GM10248 (cell line): Measurements from ENCODE around the gene SLC6A3.

Source experiments
- CTCF ChIA-PET: fragments of 300-600 bp; sonication (Branson Sonifier 250); formaldehyde crosslinking; extraction: SDS; loops from one replicate; lab custom pipeline; 2021; ENCODE audit warnings: antibody characterized with exemption; lab: Yijun Ruan, JAX
- POLR2A ChIA-PET: fragments of 350-650 bp; sonication (Branson Sonifier 250); formaldehyde crosslinking; extraction: SDS; loops from one replicate; lab custom pipeline; 2020; ENCODE audit warnings: antibody characterized with exemption; lab: Yijun Ruan, JAX
- DNase-seq: peaks from one replicate; pipeline ENCODE4 v3.0.0; 2012; ENCODE audit errors: extremely low spot score
- TF ChIP-seq, protein P1 (sequence below): IDR thresholded peaks from 2 replicates; pipeline ENCODE4 v1.5.1; 2012; ENCODE audit warnings: mild to moderate bottlenecking, low read depth; ENCODE audit errors: extremely low read depth, missing control alignments, control extremely low read depth

Gene SLC6A3

DNA sequence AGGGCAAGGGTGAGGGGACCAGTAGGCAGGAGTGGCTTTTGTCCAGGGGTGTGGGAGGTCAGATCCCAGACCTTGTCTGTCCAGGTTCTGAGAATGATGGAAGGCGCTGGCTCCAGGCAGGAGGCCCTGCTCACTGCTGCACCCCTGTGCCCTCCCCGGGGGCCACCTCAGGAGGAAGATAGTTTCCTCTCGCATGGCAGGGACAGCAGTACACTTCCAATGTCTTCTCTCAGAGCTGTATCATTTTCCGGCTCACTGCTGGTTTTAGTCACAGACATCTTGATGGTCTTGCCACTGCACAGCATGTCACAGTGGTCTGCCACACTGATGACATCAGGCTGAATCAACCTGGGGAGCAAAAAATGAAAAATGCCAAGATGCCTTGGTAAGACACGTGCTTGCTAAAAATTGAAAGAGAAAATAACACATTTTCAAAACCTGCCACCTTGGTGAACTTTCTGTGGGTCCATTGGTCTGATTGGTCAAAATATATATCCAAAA lies 3.3 kb upstream of the SLC6A3 start:
- ChIA-PET POLR2A (no interaction called here), CTCF (interaction anchor here (2.2 kb wide), 1 partner anchor 68 kb away, joined by 5 read pairs; no protein-coding TSS in a partner anchor)
- TF ChIP-seq, protein P1, sequence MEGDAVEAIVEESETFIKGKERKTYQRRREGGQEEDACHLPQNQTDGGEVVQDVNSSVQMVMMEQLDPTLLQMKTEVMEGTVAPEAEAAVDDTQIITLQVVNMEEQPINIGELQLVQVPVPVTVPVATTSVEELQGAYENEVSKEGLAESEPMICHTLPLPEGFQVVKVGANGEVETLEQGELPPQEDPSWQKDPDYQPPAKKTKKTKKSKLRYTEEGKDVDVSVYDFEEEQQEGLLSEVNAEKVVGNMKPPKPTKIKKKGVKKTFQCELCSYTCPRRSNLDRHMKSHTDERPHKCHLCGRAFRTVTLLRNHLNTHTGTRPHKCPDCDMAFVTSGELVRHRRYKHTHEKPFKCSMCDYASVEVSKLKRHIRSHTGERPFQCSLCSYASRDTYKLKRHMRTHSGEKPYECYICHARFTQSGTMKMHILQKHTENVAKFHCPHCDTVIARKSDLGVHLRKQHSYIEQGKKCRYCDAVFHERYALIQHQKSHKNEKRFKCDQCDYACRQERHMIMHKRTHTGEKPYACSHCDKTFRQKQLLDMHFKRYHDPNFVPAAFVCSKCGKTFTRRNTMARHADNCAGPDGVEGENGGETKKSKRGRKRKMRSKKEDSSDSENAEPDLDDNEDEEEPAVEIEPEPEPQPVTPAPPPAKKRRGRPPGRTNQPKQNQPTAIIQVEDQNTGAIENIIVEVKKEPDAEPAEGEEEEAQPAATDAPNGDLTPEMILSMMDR: no peak
- DNase-seq: no peak

DNA sequence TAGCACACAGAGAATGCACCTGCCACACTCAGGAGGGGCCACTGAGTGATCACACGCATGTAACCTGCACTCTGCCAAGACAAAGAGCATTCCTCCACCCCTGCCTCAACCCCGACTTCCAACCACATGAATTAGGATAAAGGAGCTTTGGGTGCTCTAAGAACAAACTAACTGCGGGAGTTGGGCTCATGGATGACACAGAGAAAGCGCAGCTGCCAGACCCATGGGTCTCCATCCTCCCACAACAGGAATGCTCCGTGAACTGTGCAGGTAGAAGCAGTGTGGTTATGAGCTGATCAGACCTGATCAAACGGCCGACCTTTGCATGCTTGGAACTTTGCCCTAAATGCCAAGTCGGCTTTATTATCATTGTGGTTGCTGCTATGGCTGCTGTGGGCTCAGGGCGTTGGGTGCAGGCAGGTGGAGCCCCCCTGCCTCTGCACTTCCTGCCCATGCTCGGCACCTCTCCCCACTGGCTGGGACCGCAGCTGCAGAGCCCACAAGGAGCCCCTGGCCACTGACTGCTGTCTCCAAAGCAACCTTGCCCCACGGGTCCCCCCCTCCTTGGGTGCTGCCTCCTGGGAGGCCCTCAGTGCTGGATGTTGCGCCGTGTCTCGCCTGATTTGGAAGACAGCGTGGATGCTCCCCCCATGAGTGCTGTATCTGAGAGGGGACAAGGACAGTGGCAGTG lies 2.6 kb upstream of the SLC6A3 start:
- CTCF ChIA-PET: interaction anchor here (2.2 kb wide), 1 partner anchor 68 kb away, joined by 5 read pairs; no protein-coding TSS in a partner anchor
- POLR2A ChIA-PET: no interaction called here
- no peak for DNase-seq
- TF ChIP-seq, protein P1: no peak

DNA sequence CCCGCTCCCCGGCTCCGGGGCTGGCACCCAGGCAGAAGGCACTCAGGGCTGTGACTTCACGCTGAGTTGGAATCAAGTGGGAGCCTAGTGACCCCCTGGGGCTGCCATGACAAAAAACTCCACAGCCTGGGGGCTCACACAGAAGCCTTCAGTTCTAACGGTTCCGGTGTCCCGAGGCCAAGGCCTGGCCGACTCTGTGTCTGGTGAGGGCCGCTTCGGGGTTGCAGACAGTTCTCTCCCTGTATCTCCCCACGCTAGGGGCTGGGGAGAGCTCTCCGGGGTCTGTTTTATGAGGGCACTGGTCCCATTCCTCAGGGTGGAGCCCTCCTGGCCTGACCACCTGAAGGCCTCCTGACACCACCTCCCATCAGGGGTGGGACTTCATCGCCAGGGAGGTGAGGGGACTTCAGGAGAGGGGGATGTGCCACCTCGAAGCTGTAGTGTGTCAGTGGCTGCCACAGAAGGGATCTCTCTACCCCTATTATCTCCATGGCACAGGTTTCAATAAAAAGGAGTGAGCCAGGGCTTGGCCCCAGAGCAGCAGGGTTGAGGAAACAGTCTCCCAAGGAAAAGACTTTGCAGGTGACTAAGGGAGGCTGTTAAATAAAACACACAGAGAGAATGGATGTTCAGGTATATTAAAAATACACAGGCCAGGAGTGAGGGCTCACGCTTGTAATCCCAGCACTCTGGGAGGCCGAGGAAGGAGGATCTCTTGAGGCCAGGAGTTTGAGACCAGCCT lies 1.5 kb upstream of the SLC6A3 start:
- DNase-seq: no peak
- ChIA-PET POLR2A (no interaction called here), CTCF (no interaction called here)
- TF ChIP-seq, protein P1: no peak

DNA sequence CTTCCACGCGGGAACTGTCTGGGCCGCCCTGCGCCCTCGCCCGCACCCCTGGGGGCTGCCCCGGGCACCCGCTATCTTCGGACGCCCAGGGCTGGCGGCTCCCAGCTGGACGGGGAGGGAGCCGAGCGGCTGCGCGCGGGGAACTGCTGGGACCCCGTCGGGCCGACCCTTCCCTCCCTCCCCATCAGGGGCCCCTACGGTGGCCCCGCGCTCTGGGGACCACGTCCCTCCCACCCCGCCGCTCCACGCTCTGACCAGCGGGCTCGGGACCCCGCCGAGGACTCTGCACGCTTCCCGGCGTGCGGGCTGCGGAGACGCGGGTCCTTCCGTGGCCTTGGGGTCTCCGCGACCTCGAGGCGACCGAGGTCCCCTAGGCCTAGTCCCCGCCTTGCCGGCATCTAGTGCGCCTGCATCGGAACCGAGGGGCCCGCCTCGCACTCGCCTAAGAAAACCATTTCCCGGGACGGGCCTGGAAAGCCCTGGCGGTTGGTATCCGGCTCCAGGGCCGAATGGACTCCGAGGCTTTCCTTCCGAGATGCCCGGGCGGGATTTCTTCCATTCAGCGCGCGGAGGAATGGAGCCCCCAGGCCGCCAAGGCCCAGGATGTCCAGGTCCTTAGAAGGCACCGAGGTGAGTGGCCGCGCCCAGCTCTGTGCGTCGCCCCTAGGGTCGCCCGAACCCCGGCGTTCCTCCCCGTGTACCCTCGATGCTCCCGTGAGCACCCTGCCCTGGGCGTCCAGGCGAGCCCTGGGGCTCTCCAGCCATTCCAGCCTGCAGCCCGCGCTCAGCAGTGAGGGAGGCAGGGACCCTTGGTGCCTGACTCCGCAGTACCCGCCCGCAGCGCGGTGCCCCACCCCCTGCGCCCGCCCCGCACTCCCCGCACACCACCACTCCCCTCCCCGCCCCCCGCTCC lies 705 bp upstream of the SLC6A3 start:
- TF ChIP-seq, protein P1: no peak
- ChIA-PET POLR2A (no interaction called here), CTCF (no interaction called here)
- DNase-seq: no peak

DNA sequence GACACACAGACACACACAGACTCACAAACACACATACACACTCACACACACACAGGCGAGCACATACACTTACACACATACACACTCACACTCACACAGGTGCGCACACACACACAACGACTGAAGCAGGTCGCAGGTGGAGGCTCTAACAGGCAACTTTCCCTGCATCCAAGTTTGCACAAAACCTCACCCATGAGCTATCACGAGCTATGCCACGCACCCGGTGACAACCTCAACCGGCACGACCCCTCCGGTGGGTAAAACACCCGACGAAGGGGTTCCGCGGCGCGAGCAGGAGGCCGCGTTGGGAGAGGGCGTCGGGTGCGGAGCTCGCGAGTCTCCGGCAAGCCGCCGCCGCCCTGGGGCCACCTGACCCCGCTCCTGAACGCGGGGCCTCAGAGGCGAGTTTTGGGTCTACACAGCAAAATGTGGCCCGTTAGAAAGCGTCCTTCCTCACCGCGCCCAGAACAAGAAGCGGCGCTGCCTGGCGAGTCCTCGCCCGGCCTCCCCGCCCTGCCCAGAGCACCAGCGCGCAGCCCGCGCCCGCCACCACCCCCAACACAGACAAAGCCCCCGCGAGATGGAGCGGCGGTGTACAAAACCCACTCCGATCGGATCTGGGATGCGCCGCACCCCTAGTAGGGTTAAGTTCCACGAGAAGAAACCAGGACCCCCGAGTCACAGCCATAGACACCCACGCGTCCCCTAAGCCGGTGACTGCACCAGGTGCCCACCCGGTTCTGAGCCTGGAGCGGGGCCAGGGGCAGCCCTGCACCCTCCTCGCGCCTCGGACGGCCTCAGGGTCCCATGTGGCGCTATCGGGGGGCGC lies 665 bp downstream of the SLC6A3 start:
- no peak for DNase-seq
- ChIA-PET CTCF (no interaction called here), POLR2A (no interaction called here)
- TF ChIP-seq, protein P1: no peak
